ENCODE measurements around the gene SAMD11.
A peak's percentile ranks its signal among the peaks of the same experiment; 100 is the strongest.
"Not testable (repeated sequence)": the region's sequence is repeated elsewhere in the genome, so short reads cannot be mapped to it uniquely, and the experiment has no call there.

SAMD11 gene

GRCh38 chr1:940107-941014 is 16.6 kb downstream of the SAMD11 start:
- peaks cover 2% of the 10 kb centered on the region for H3K4me1 Mint-ChIP-seq (ENCODE audit: low read depth)
- no peaks in the 10 kb centered on the region for H3K9me3 Mint-ChIP-seq (ENCODE audit: low read depth)
- H3K4me3 Mint-ChIP-seq = peak overlapping the region; percentile 59
- H3K36me3 Mint-ChIP-seq = no peaks in the 10 kb centered on the region
- no peak overlapping the region for H3K27ac Mint-ChIP-seq
- peaks cover 6% of the 10 kb centered on the region for H3K27me3 Mint-ChIP-seq

- Mint-ChIP-seq H3K4me1 (ENCODE audit: low read depth) (peaks cover 2% of the 10 kb centered on the region), H3K36me3 (no peaks in the 10 kb centered on the region), H3K27me3 (peaks cover 6% of the 10 kb centered on the region), H3K4me3 (peak overlapping the region; percentile 77), H3K9me3 (ENCODE audit: low read depth) (no peaks in the 10 kb centered on the region), H3K27ac (no peak overlapping the region)
Measured at GRCh38 chr1:941015-941587, 17.4 kb downstream of the SAMD11 start.

- no peaks in the 10 kb centered on the region for H3K36me3 Mint-ChIP-seq
- H3K4me1 Mint-ChIP-seq (ENCODE audit: low read depth) = peaks cover 2% of the 10 kb centered on the region
- H3K9me3 Mint-ChIP-seq (ENCODE audit: low read depth) = no peaks in the 10 kb centered on the region
- H3K27me3 Mint-ChIP-seq = peaks cover 6% of the 10 kb centered on the region
- no peak overlapping the region for H3K27ac Mint-ChIP-seq
- H3K4me3 Mint-ChIP-seq = peak overlapping the region; percentile 77
Measured at GRCh38 chr1:941588-942383, 18.1 kb downstream of the SAMD11 start.

- Mint-ChIP-seq H3K27me3 (peaks cover 6% of the 10 kb centered on the region), H3K4me3 (no peak overlapping the region), H3K9me3 (ENCODE audit: low read depth) (no peaks in the 10 kb centered on the region), H3K27ac (no peak overlapping the region), H3K36me3 (no peaks in the 10 kb centered on the region), H3K4me1 (ENCODE audit: low read depth) (peaks cover 2% of the 10 kb centered on the region)
Measured at GRCh38 chr1:942411-942821, 18.7 kb downstream of the SAMD11 start.

- Mint-ChIP-seq H3K9me3 (ENCODE audit: low read depth) (no peaks in the 10 kb centered on the region), H3K27ac (no peak overlapping the region), H3K36me3 (no peaks in the 10 kb centered on the region), H3K4me1 (ENCODE audit: low read depth) (peaks cover 2% of the 10 kb centered on the region), H3K4me3 (peak overlapping the region; percentile 13), H3K27me3 (peaks cover 6% of the 10 kb centered on the region)
Measured at GRCh38 chr1:942864-943533, 19.3 kb downstream of the SAMD11 start.

GRCh38 chr1:943545-944340 is 20.0 kb downstream of the SAMD11 start:
- peaks cover 6% of the 10 kb centered on the region for H3K27me3 Mint-ChIP-seq
- H3K27ac Mint-ChIP-seq = no peak overlapping the region
- H3K4me3 Mint-ChIP-seq = peak overlapping the region; percentile 13
- peaks cover 2% of the 10 kb centered on the region for H3K4me1 Mint-ChIP-seq (ENCODE audit: low read depth)
- no peaks in the 10 kb centered on the region for H3K36me3 Mint-ChIP-seq
- H3K9me3 Mint-ChIP-seq (ENCODE audit: low read depth) = no peaks in the 10 kb centered on the region

GRCh38 chr1:944341-945325 is 20.9 kb downstream of the SAMD11 start:
- Mint-ChIP-seq H3K9me3 (ENCODE audit: low read depth) (no peaks in the 10 kb centered on the region), H3K36me3 (peaks cover under 1% of the 10 kb centered on the region), H3K27me3 (peaks cover 2% of the 10 kb centered on the region), H3K4me1 (ENCODE audit: low read depth) (peaks cover 2% of the 10 kb centered on the region), H3K4me3 (no peak overlapping the region), H3K27ac (no peak overlapping the region)

- Mint-ChIP-seq H3K36me3 (peaks cover 2% of the 10 kb centered on the region), H3K27ac (no peak overlapping the region), H3K27me3 (peaks cover 2% of the 10 kb centered on the region), H3K4me1 (ENCODE audit: low read depth) (peaks cover 6% of the 10 kb centered on the region), H3K4me3 (no peak overlapping the region), H3K9me3 (ENCODE audit: low read depth) (no peaks in the 10 kb centered on the region)
Measured at GRCh38 chr1:945688-946556, 22.2 kb downstream of the SAMD11 start.

- not testable (repeated sequence) for H3K4me1 Mint-ChIP-seq (ENCODE audit: low read depth); H3K27me3 Mint-ChIP-seq; H3K4me3 Mint-ChIP-seq; H3K9me3 Mint-ChIP-seq (ENCODE audit: low read depth); H3K27ac Mint-ChIP-seq; H3K36me3 Mint-ChIP-seq
Measured at GRCh38 chr1:946811-947210, 23.1 kb downstream of the SAMD11 start.

GRCh38 chr1:947958-948357 is 24.2 kb downstream of the SAMD11 start:
- Mint-ChIP-seq H3K36me3 (peaks cover 5% of the 10 kb centered on the region), H3K27me3 (no peaks in the 10 kb centered on the region), H3K4me1 (ENCODE audit: low read depth) (peaks cover 3% of the 10 kb centered on the region), H3K4me3 (no peak overlapping the region), H3K27ac (no peak overlapping the region), H3K9me3 (ENCODE audit: low read depth) (no peaks in the 10 kb centered on the region)

GRCh38 chr1:950268-950667 is 26.5 kb downstream of the SAMD11 start:
- no peaks in the 10 kb centered on the region for H3K9me3 Mint-ChIP-seq (ENCODE audit: low read depth)
- H3K27me3 Mint-ChIP-seq = no peaks in the 10 kb centered on the region
- H3K4me3 Mint-ChIP-seq = no peak overlapping the region
- H3K27ac Mint-ChIP-seq = no peak overlapping the region
- peaks cover 3% of the 10 kb centered on the region for H3K4me1 Mint-ChIP-seq (ENCODE audit: low read depth)
- H3K36me3 Mint-ChIP-seq = peaks cover 7% of the 10 kb centered on the region

GRCh38 chr1:950881-951280 is 27.2 kb downstream of the SAMD11 start:
- Mint-ChIP-seq H3K4me1 (ENCODE audit: low read depth) (peaks cover 3% of the 10 kb centered on the region), H3K9me3 (ENCODE audit: low read depth) (no peaks in the 10 kb centered on the region), H3K4me3 (no peak overlapping the region), H3K36me3 (peaks cover 7% of the 10 kb centered on the region), H3K27ac (no peak overlapping the region), H3K27me3 (no peaks in the 10 kb centered on the region)
